Esophagus (tissue), 2 donors: ENCODE results near the gene ATP2C2. TPM values are rescaled to one million over a fixed set of nuclear protein-coding genes. Genes with fewer than 3 reads are reported as not detected.

Source experiments
- H3K27ac ChIP-seq, 2 donors: one replicate each; pipeline ENCODE4 v1.5.1; 2013; ENCODE audit warnings: low read depth in 2 of 2, mild to moderate bottlenecking in 2 of 2, inconsistent platforms in 1 of 2, low read length in 1 of 2, moderate library complexity in 1 of 2
- H3K27me3 ChIP-seq, 2 donors: one replicate each; pipeline ENCODE4 v1.6.1; 2013; ENCODE audit warnings: low read length in 2 of 2, control low read depth in 1 of 2, mild to moderate bottlenecking in 1 of 2; ENCODE audit not compliant: insufficient read depth in 2 of 2, control insufficient read depth in 1 of 2
- H3K36me3 ChIP-seq, 2 donors: one replicate each; pipeline ENCODE4 v1.6.1; 2013; ENCODE audit warnings: low read length in 1 of 2; ENCODE audit not compliant: control insufficient read depth in 2 of 2, insufficient read depth in 2 of 2
- H3K4me1 ChIP-seq, 2 donors: one replicate each; pipeline ENCODE4 v1.6.1; 2013; ENCODE audit warnings: low read length in 1 of 2; ENCODE audit not compliant: control insufficient read depth in 2 of 2, insufficient read depth in 2 of 2
- H3K4me3 ChIP-seq, 2 donors: one replicate each; pipeline ENCODE4 v1.5.1; 2013; ENCODE audit warnings: low read length in 2 of 2, mild to moderate bottlenecking in 2 of 2, low read depth in 1 of 2, moderate library complexity in 1 of 2
- H3K9me3 ChIP-seq, 2 donors: one replicate each; pipeline ENCODE4 v1.6.1; 2013; ENCODE audit warnings: mild to moderate bottlenecking in 2 of 2, low read depth in 1 of 2, low read length in 1 of 2, moderate library complexity in 1 of 2; ENCODE audit not compliant: control insufficient read depth in 2 of 2, insufficient read depth in 1 of 2
- WGBS, 2 donors: extraction: QIAGEN DNeasy Blood & Tissue Kit; methylation state at CpG; one replicate each; pipeline ENCODE4 v1.1.7; 2013; 5-methylcytosine and 5-hydroxymethylcytosine counted together
- polyA plus RNA-seq, 2 donors: library from polyadenylated mRNA; stranded (reverse); fragments of 200-250 nt; gene quantifications; one replicate each; pipeline ENCODE4 v1.2.3, GENCODE V29; 2013
- donor health status: healthy with polysubstance abuse.
- donor health status: Bipolar disorder and iron deficiency.

Gene ATP2C2
- polyA plus RNA-seq, 2 donors = 1.1 to 2.2 TPM

DNA sequence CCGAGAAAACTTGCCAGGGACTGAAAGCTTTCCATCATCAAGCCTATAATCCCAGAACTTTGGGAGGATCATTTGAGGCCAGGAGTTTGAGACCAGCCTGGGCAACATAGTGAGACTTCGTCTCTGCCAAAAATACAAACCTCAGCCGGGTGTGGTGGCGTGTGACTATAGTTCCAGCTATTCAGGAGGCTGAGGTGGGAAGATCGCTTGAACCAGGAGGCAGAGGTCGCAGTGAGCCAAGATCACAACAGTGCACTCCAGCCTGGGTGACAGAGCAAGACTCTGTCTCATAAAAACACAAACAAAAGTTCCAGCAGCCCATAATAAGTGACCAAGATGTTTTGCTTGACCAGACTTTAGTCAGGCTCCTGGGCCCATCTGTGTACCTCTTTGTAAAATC is 134.2 kb downstream of the ATP2C2 start:
- H3K4me3 ChIP-seq = no peak overlapping the region
- H3K27ac ChIP-seq = peak overlapping the region; percentile 56 to 69

GRCh38 chr16:84503751-84504395 is 135.5 kb downstream of the ATP2C2 start:
- Histone ChIP-seq H3K4me3 (peak overlapping the region; percentile 73 to 76), H3K9me3 (no peaks in the 10 kb centered on the region), H3K36me3 (no peaks in the 10 kb centered on the region), H3K27ac (peak overlapping the region; percentile 73 to 94), H3K27me3 (no peaks in the 10 kb centered on the region), H3K4me1 (peaks cover 5 to 26% of the 10 kb centered on the region in 2 donors)
- 38 to 44% methylated on average over 11 to 13 of the region's 13 CpGs for WGBS, 2 donors

More for the DNA sequence above, 134.2 kb downstream of the ATP2C2 start:
- H3K4me1 ChIP-seq = peaks cover 5 to 26% of the 10 kb centered on the region in 2 donors
- no peaks in the 10 kb centered on the region for H3K36me3 ChIP-seq
- 65 to 68% methylated on average over 6 of the region's 6 CpGs for WGBS, 2 donors
- H3K9me3 ChIP-seq = no peaks in the 10 kb centered on the region
- H3K27me3 ChIP-seq = no peaks in the 10 kb centered on the region

DNA sequence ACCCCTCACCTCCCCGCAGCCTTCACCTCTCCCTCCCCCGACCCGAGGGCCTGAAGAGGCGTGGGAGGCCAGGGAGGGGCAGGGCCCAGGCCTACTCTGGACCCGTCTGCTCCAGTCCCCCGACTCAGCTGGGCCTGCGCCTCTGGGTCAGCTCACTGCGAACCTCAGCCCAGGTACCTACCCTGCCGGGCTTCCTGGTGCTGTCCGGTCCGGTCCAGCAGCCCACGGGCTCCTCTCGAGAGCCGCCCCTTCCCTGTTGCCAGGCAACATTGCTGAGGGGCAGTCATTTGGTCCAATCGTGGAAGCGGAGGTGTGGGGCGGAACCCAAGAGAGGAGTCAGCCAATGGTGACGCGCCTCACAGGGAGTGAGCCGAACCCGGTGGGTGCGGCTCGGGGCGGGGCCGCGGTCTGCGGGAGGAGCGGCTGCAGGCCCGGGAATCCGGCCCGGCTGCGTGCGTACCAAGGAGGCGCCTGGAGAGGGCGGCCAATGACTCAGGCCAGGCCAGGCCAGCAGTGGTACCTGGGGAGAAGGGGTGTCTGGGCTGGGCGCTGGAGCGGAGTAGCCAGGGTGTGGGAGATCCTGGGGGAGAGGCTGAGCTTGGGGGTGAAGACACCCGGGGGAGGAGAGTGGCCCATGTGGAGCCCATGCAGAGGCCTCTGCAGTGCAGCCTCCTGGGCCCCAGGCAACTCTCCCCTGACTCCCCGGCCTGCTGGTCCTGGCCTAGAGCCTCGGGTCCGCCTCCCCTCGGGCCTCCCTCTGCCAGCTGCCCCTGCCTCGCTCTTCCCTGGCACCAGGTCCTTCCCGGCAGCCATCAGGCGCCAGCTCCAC is 136.3 kb downstream of the ATP2C2 start, which contains the start of gene MEAK7:
Gene MEAK7 (minus strand): TSS at position 240 of the 829 bp plus-strand sequence. CDS start 6,573 bp downstream, outside the sequence.
- Histone ChIP-seq H3K9me3 (no peaks in the 10 kb centered on the region), H3K27me3 (no peaks in the 10 kb centered on the region), H3K4me1 (peaks cover 5 to 26% of the 10 kb centered on the region in 2 donors), H3K4me3 (peak within 1 kb of the TSS; percentile 73 to 76), H3K36me3 (no peaks in the 10 kb centered on the region), H3K27ac (peak within 1 kb of the TSS; percentile 84 to 94)
- WGBS, 2 donors = 1 to 2% methylated on average over 39 to 45 of the region's 45 CpGs

- H3K4me1 ChIP-seq = peaks cover 5 to 26% of the 10 kb centered on the region in 2 donors
Observed at GRCh38 chr16:84505249-84506187, 137.2 kb downstream of the ATP2C2 start.

GRCh38 chr16:84507011-84507982 is 139.0 kb downstream of the ATP2C2 start:
- H3K36me3 ChIP-seq = no peaks in the 10 kb centered on the region
- H3K9me3 ChIP-seq = no peaks in the 10 kb centered on the region
- peaks cover 3 to 21% of the 10 kb centered on the region in 2 donors for H3K4me1 ChIP-seq
- WGBS, 2 donors = 75 to 78% methylated on average over 27 of the region's 27 CpGs
- H3K4me3 ChIP-seq = no peak overlapping the region
- no peaks in the 10 kb centered on the region for H3K27me3 ChIP-seq
- H3K27ac ChIP-seq = no peak overlapping the region

More at GRCh38 chr16:84505249-84506187, 137.2 kb downstream of the ATP2C2 start:
- 64 to 67% methylated on average over 32 to 33 of the region's 33 CpGs for WGBS, 2 donors
- no peaks in the 10 kb centered on the region for H3K9me3 ChIP-seq
- H3K36me3 ChIP-seq = no peaks in the 10 kb centered on the region
- H3K4me3 ChIP-seq = peak overlapping the region; percentile 37 to 73
- no peaks in the 10 kb centered on the region for H3K27me3 ChIP-seq
- peak overlapping the region; percentile 78 to 84 for H3K27ac ChIP-seq

GRCh38 chr16:84508502-84508901 is 140.2 kb downstream of the ATP2C2 start:
- Histone ChIP-seq H3K9me3 (no peaks in the 10 kb centered on the region), H3K27me3 (no peaks in the 10 kb centered on the region), H3K27ac (no peak overlapping the region), H3K36me3 (no peaks in the 10 kb centered on the region), H3K4me3 (no peak overlapping the region), H3K4me1 (peaks cover 3 to 20% of the 10 kb centered on the region in 2 donors)
- WGBS, 2 donors = 84 to 89% methylated on average over 8 of the region's 8 CpGs

DNA sequence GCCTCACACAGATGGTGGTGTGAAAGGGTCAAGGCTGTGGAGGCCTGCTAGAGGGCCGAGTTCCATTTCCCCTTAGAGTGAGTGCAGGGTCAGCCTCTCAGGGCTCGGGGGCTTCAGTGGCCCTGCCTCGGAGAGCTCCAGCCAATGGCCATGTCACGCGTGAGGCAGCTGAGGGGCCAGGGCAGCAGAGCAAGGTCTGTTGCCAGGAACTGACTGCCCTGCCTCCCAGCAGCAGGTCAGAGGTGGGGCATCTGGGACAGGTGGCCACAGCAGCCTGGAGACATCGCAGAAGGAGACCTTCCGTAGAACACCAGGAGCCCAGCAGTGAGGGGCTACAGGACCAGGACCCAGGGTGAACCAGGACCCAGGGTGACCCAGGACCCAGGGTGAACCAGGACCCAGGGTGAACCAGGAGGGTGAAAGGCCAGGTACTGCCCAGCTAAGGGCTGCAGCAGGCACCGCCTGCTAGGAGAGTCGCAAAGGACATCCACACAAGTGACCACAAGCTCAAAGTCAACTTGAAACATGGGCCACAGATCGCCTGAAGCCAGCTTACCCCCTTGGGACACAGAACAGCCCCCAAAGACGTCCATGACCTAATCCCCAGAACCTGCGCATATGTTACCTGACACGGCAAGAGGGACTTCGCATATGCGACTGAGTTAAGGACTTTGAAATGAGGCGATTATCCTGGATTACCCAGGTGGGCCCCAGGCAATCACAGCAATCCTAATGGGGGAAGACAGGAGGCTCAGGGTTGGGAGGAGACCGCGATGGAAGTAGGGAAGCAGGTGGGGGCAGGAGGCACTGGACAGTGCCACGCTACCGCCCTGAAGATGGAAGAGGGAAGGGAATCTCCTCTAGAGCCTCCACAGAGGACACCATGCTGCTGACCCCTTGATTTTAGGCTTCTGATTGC is 141.0 kb downstream of the ATP2C2 start:
- H3K27me3 ChIP-seq = no peaks in the 10 kb centered on the region
- 78 to 85% methylated on average over 20 of the region's 20 CpGs for WGBS, 2 donors

More for the DNA sequence above, 141.0 kb downstream of the ATP2C2 start:
- Histone ChIP-seq H3K9me3 (no peaks in the 10 kb centered on the region), H3K4me3 (no peak overlapping the region), H3K4me1 (peaks cover 0 to 13% of the 10 kb centered on the region in 2 donors), H3K27ac (no peak overlapping the region), H3K36me3 (no peaks in the 10 kb centered on the region)
